Measurements from ENCODE around the gene RAD51B.

Gene RAD51B

DNA sequence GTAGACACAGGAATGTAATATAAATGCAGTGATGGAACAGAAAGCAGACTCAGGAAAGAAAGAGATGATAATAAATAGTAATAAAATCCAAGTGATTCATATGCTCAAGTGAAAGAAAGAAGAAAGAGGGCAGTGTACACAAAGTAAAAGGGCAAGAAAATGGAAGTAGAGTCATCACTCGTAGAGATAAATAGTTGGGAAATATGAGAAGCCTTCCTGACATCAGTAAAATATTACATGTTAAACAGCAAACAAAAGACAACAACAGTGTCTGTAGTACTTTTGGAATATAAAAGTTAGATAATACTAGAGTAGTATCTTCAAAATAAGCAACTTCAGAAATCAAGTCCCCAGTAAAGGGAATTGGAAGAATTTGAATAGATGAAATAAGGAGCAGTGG lies 412.3 kb downstream of the RAD51B start:
- Mint-ChIP-seq H3K36me3 (peaks cover 1% of the 10 kb centered on the region), H3K9me3 (no peaks in the 10 kb centered on the region), H3K4me3 (no peak overlapping the region), H3K4me1 (peaks cover 12% of the 10 kb centered on the region), H3K27me3 (no peaks in the 10 kb centered on the region), H3K27ac (no peak overlapping the region)

GRCh38 chr14:68232300-68233055 lies 412.9 kb downstream of the RAD51B start:
- Mint-ChIP-seq H3K27me3 (no peaks in the 10 kb centered on the region), H3K4me3 (no peak overlapping the region)

GRCh38 chr14:68233101-68233784 lies 413.7 kb downstream of the RAD51B start:
- Mint-ChIP-seq H3K27me3 (no peaks in the 10 kb centered on the region), H3K4me1 (peaks cover 12% of the 10 kb centered on the region), H3K36me3 (peaks cover 1% of the 10 kb centered on the region), H3K9me3 (no peaks in the 10 kb centered on the region), H3K4me3 (no peak overlapping the region), H3K27ac (no peak overlapping the region)

More at GRCh38 chr14:68232300-68233055, 412.9 kb downstream of the RAD51B start:
- Mint-ChIP-seq H3K4me1 (peaks cover 12% of the 10 kb centered on the region), H3K9me3 (no peaks in the 10 kb centered on the region), H3K27ac (no peak overlapping the region), H3K36me3 (peaks cover 1% of the 10 kb centered on the region)

DNA sequence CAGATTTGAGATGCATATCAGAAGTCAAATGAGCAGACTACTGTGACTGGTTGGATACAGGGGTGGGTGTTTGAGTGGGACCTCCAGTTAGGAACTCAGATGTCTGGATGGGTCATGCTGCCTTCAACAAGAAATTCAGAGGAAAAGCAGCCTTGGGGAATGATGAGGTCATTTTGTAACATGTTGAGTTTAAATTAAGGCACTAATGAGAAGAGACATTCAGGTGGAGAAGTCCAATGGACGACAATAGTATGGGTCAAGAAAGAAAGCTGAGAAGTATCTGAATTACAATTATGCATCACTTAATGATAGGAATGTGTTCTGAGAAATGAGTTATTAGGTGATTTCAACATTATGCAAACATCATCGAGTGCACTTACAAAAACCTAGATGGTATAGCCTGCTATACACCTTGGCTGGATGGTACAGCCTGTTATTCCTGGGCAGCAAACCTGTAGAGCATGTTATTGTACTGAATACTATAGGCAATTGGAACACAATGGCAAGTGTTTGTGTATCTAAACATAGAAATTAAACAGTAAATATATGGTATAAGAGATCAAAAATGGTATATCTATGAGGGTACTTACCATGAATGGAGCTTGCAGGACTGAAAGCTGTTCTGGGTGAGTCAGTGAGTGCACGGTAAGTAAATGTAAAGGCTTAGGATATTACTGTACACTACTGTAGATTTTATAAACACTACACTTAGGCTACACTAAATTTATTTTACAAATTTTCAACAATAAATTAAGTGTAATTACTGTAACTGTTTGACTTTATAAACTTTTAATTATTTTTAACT lies 414.7 kb downstream of the RAD51B start:
- no peaks in the 10 kb centered on the region for H3K27me3 Mint-ChIP-seq
- no peak overlapping the region for H3K27ac Mint-ChIP-seq
- no peaks in the 10 kb centered on the region for H3K9me3 Mint-ChIP-seq
- no peak overlapping the region for H3K4me3 Mint-ChIP-seq
- H3K36me3 Mint-ChIP-seq = peaks cover 1% of the 10 kb centered on the region
- peaks cover 10% of the 10 kb centered on the region for H3K4me1 Mint-ChIP-seq

GRCh38 chr14:68235011-68235410 lies 415.4 kb downstream of the RAD51B start:
- Mint-ChIP-seq H3K4me1 (peaks cover 3% of the 10 kb centered on the region), H3K36me3 (peaks cover 1% of the 10 kb centered on the region), H3K9me3 (no peaks in the 10 kb centered on the region), H3K27ac (no peak overlapping the region), H3K4me3 (no peak overlapping the region), H3K27me3 (no peaks in the 10 kb centered on the region)

- Mint-ChIP-seq H3K27ac (no peak overlapping the region), H3K27me3 (no peaks in the 10 kb centered on the region), H3K4me1 (no peaks in the 10 kb centered on the region), H3K4me3 (no peak overlapping the region), H3K36me3 (peaks cover 1% of the 10 kb centered on the region), H3K9me3 (no peaks in the 10 kb centered on the region)
These were observed 417.2 kb downstream of the RAD51B start for GRCh38 chr14:68236582-68237458.

- H3K4me1 Mint-ChIP-seq = no peaks in the 10 kb centered on the region
- H3K27me3 Mint-ChIP-seq = no peaks in the 10 kb centered on the region
- H3K36me3 Mint-ChIP-seq = peaks cover 1% of the 10 kb centered on the region
- no peaks in the 10 kb centered on the region for H3K9me3 Mint-ChIP-seq
- no peak overlapping the region for H3K4me3 Mint-ChIP-seq
- H3K27ac Mint-ChIP-seq = no peak overlapping the region
These were observed 419.0 kb downstream of the RAD51B start for GRCh38 chr14:68238551-68238950.

GRCh38 chr14:68238976-68239375 lies 419.4 kb downstream of the RAD51B start:
- Mint-ChIP-seq H3K9me3 (no peaks in the 10 kb centered on the region), H3K27ac (no peak overlapping the region), H3K4me3 (no peak overlapping the region), H3K36me3 (peaks cover 1% of the 10 kb centered on the region), H3K27me3 (no peaks in the 10 kb centered on the region), H3K4me1 (no peaks in the 10 kb centered on the region)

- Mint-ChIP-seq H3K27me3 (no peaks in the 10 kb centered on the region), H3K36me3 (peaks cover 1% of the 10 kb centered on the region), H3K27ac (no peak overlapping the region), H3K4me1 (no peaks in the 10 kb centered on the region), H3K9me3 (no peaks in the 10 kb centered on the region), H3K4me3 (no peak overlapping the region)
These were observed 420.6 kb downstream of the RAD51B start for GRCh38 chr14:68239988-68240771.

GRCh38 chr14:68241862-68242487 lies 422.4 kb downstream of the RAD51B start:
- Mint-ChIP-seq H3K27ac (no peak overlapping the region), H3K4me3 (no peak overlapping the region), H3K4me1 (no peaks in the 10 kb centered on the region), H3K9me3 (no peaks in the 10 kb centered on the region), H3K36me3 (no peaks in the 10 kb centered on the region), H3K27me3 (no peaks in the 10 kb centered on the region)

DNA sequence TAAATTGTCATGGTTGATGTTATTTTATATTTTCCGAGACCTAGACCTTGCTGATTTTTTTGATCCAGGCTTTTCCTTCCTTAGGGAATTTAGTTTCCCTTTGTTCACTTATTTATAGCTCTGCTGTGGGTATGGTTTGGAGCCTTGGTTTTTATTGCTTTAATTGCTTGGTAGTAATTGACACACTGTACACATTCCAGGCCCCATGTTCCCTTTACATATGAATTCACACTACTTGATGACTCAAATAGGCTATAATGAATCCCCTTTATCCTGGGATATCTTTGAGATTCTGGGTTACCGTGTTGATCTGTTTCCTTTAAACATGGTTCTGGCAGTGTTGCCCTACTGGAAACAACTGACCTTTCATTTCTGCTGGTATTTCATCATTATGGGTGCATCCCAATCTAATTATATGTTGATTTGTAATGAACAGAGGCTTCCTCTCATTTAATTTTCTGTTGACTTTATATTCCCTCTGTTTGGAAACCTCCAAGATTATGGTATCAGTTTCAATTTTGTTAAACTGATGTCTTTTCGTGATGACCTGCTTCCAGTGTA lies 424.0 kb downstream of the RAD51B start:
- Mint-ChIP-seq H3K27me3 (no peaks in the 10 kb centered on the region), H3K27ac (no peak overlapping the region), H3K4me1 (peaks cover 9% of the 10 kb centered on the region), H3K4me3 (no peak overlapping the region), H3K9me3 (no peaks in the 10 kb centered on the region), H3K36me3 (no peaks in the 10 kb centered on the region)

GRCh38 chr14:68244262-68244980 lies 424.8 kb downstream of the RAD51B start:
- H3K4me3 Mint-ChIP-seq = no peak overlapping the region
- no peaks in the 10 kb centered on the region for H3K27me3 Mint-ChIP-seq
- no peaks in the 10 kb centered on the region for H3K9me3 Mint-ChIP-seq
- no peaks in the 10 kb centered on the region for H3K36me3 Mint-ChIP-seq
- H3K4me1 Mint-ChIP-seq = peaks cover 16% of the 10 kb centered on the region
- no peak overlapping the region for H3K27ac Mint-ChIP-seq
